Suppressor macrophage treated with lipopolysaccharide for 1 hour (primary cell): Measurements from ENCODE around the gene DUOXA1.

Experiments used
- DNase-seq, 3 donors: peaks; one replicate each; pipeline ENCODE4 v3.0.0-alpha.2; 2020 to 2022

The DUOXA1 gene

GRCh38 chr15:45129651-45130129 is at the start of gene DUOXA1, which contains the start of gene DUOX1:
Gene DUOXA1 (minus strand): TSS chr15:45129879. CDS start chr15:45123014, 6,865 bp downstream.
Gene DUOX1 (plus strand): TSS chr15:45129994. CDS start chr15:45131967, 1,973 bp downstream.
- DNase-seq: peak in 1 of 3 donors; percentile 35

- DNase-seq: no peak
These were observed 47.6 kb upstream of the DUOXA1 start for GRCh38 chr15:45177285-45177684.

GRCh38 chr15:45174577-45174976 is 44.9 kb upstream of the DUOXA1 start:
- DNase-seq: no peak

GRCh38 chr15:45174069-45174468 is 44.4 kb upstream of the DUOXA1 start:
- DNase-seq: no peak

- DNase-seq: no peak
These were observed 42.2 kb upstream of the DUOXA1 start for GRCh38 chr15:45171912-45172311.

- DNase-seq: no peak
These were observed 40.2 kb upstream of the DUOXA1 start for GRCh38 chr15:45169608-45170480.

GRCh38 chr15:45168751-45169551 is 39.3 kb upstream of the DUOXA1 start:
- no peak for DNase-seq

- no peak for DNase-seq
These were observed 38.6 kb upstream of the DUOXA1 start for GRCh38 chr15:45168286-45168685.

GRCh38 chr15:45167631-45168205 is 38.0 kb upstream of the DUOXA1 start:
- no peak for DNase-seq

- peak; percentile 89 to 93 (median 90) for DNase-seq
These were observed 37.4 kb upstream of the DUOXA1 start for GRCh38 chr15:45166834-45167630.

GRCh38 chr15:45165536-45165935 is 35.9 kb upstream of the DUOXA1 start:
- no peak for DNase-seq

GRCh38 chr15:45164914-45165313 is 35.2 kb upstream of the DUOXA1 start:
- DNase-seq: no peak

GRCh38 chr15:45163508-45163856 is 33.8 kb upstream of the DUOXA1 start:
- no peak for DNase-seq

GRCh38 chr15:45162771-45163507 is 33.3 kb upstream of the DUOXA1 start:
- peak; percentile 81 to 89 (median 86) for DNase-seq

GRCh38 chr15:45161666-45162065 is 32.0 kb upstream of the DUOXA1 start:
- DNase-seq: no peak

GRCh38 chr15:45157974-45158373 is 28.3 kb upstream of the DUOXA1 start:
- DNase-seq: peak; percentile 16 to 33 (median 24)

- DNase-seq: no peak
These were observed 27.2 kb upstream of the DUOXA1 start for GRCh38 chr15:45156744-45157455.

GRCh38 chr15:45155739-45156138 is 26.1 kb upstream of the DUOXA1 start:
- DNase-seq: no peak

- no peak for DNase-seq
These were observed 22.5 kb upstream of the DUOXA1 start for GRCh38 chr15:45151998-45152828.

GRCh38 chr15:45150997-45151396 is 21.3 kb upstream of the DUOXA1 start:
- no peak for DNase-seq
